GM12872 (cell line): ENCODE results near the gene STARD5.

Source experiments
- TF ChIP-seq, protein P1 (sequence below): IDR thresholded peaks from 3 replicates; pipeline ENCODE4 v1.5.1; 2011; ENCODE audit warnings: low read depth, mild to moderate bottlenecking, low read length, moderate library complexity; ENCODE audit not compliant: insufficient read depth

STARD5 gene

GRCh38 chr15:81337241-81337640 is 13.3 kb upstream of the STARD5 start:
- TF ChIP-seq, protein P1, sequence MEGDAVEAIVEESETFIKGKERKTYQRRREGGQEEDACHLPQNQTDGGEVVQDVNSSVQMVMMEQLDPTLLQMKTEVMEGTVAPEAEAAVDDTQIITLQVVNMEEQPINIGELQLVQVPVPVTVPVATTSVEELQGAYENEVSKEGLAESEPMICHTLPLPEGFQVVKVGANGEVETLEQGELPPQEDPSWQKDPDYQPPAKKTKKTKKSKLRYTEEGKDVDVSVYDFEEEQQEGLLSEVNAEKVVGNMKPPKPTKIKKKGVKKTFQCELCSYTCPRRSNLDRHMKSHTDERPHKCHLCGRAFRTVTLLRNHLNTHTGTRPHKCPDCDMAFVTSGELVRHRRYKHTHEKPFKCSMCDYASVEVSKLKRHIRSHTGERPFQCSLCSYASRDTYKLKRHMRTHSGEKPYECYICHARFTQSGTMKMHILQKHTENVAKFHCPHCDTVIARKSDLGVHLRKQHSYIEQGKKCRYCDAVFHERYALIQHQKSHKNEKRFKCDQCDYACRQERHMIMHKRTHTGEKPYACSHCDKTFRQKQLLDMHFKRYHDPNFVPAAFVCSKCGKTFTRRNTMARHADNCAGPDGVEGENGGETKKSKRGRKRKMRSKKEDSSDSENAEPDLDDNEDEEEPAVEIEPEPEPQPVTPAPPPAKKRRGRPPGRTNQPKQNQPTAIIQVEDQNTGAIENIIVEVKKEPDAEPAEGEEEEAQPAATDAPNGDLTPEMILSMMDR = no peak

GRCh38 chr15:81336568-81336967 is 12.6 kb upstream of the STARD5 start:
- TF ChIP-seq, protein P1 = peak; percentile 57

DNA sequence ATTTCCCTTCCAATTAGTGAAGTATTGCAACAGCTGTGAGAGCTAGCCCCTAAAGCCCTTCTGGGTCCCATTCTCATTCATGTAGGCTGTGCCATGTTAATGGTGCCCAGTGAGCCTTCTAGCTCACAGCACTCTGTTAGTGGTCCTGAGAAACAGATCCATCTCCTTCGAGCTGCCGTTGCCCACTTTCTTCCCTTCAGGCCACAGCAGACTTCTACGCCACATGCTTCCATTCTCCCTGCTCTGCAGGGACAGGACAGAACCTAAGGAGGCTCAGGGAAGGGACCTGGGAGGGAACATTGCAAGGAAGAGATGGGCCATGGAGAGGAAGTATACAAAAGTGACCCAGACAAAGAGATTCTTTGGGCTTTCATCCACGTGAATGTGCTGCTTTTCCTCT is 11.7 kb upstream of the STARD5 start:
- TF ChIP-seq, protein P1 = no peak

DNA sequence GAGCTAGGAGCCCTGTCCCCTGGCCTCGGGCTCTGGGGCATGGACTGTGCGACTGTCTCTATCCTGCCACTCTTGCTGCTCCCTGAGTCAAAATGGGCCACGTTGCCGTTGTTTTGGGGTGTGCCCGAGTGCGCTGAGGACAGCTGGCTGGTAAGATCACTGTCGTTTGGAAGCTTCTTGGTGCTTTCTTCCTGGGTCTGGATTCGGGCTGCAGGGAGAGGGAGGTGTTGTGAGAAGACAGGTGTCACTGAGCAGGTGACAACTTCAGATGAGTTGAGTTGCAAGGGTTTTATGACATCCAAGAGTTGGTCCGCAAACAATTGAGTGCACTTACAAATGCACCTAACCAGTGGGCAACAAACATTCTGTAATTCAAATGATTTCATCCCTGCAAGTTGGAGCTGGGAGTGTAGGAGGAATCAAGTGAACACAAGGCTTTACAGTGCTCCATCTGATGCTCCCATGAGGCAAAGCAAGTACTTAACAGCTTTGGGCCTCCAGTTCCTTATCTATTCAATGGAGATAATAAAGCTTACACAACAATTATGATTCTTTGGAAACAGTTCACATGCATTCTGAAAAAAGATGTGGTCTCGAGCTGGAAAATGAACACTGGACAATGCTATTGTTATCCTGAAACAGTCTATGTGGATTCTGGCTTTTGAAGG is 11.0 kb upstream of the STARD5 start:
- TF ChIP-seq, protein P1 = no peak

DNA sequence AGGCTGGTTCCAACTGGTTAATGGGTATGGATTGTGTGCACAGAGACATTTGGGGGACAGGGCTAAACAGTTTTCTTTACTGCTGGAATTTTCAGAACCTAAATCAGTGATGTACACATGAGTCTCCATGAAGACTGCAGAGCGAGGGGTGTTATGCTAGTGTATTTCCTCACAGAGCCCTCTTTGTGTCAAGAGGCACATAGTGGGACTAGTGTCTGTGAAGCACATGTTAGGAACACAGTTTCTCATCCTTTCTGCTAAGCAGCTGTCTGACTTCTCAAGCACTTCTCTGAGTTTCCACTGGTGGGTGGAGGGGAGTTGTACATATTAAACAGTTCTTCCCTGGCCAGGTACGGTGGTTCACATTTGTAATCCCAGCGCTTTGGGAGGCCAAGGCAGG is 9.4 kb upstream of the STARD5 start:
- TF ChIP-seq, protein P1 = no peak

GRCh38 chr15:81332326-81332725 is 8.4 kb upstream of the STARD5 start:
- TF ChIP-seq, protein P1 = no peak

GRCh38 chr15:81331600-81331999 is 7.7 kb upstream of the STARD5 start:
- TF ChIP-seq, protein P1 = no peak
